Endothelial cell of umbilical vein (primary cell): ENCODE data around the gene PNPLA7. TPM values are rescaled to one million over a fixed set of nuclear protein-coding genes. Genes with fewer than 3 reads are reported as not detected.

Experiments
- BruUV-seq: library from RNA; stranded (reverse); fragments of 400-500 nt; replicated peaks from 2 replicates; lab custom pipeline; 2021; lab: Mats Ljungman, UMichigan
- CTCF ChIA-PET: fragments of 300-600, 350-600 bp; sonication (Branson Sonifier 250); formaldehyde crosslinking; loops from one replicate; lab custom pipeline; 2021; ENCODE audit warnings: antibody characterized with exemption, inconsistent platforms; lab: Charles Lee
- POLR2A ChIA-PET: fragments of 300-600, 350-600 bp; sonication (Branson Sonifier 250); formaldehyde crosslinking; loops from one replicate; lab custom pipeline; 2021; ENCODE audit warnings: antibody characterized with exemption, inconsistent platforms; lab: Charles Lee
- DNase-seq: peaks from one replicate; pipeline ENCODE4 v3.0.0-alpha.2; 2011; ENCODE audit warnings: low read depth, low spot score
- FAIRE-seq: peaks from 2 replicates; lab custom pipeline; 2011; peaks lifted over from hg19 to GRCh38; lab: Jason Lieb, UNC
- H2AFZ ChIP-seq: 2 replicates; pipeline ENCODE4 v1.6.0; 2012; ENCODE audit warnings: low read depth, low read length, control low read depth, inconsistent platforms
- H3K27ac ChIP-seq: 2 replicates; pipeline ENCODE4 v1.5.1; 2011; ENCODE audit warnings: low read depth, mild to moderate bottlenecking, control low read depth, low read length, moderate library complexity; ENCODE audit not compliant: insufficient read depth
- H3K27me3 ChIP-seq, 2 experiments: 2 replicates each; pipeline versions ENCODE4 v1.6.0 to v1.6.1; 2011; ENCODE audit warnings: low read length in 2 of 2, mixed read lengths in 1 of 2; ENCODE audit not compliant: control insufficient read depth in 2 of 2, insufficient read depth in 2 of 2
- H3K36me3 ChIP-seq, 2 experiments: 2 replicates in 1 of 2; 3 replicates in 1 of 2; pipeline ENCODE4 v1.5.1; 2011; ENCODE audit warnings: low read length in 2 of 2, mild to moderate bottlenecking in 1 of 2, moderate library complexity in 1 of 2; ENCODE audit not compliant: control insufficient read depth in 2 of 2, insufficient read depth in 2 of 2; ENCODE audit errors: extremely low read depth in 1 of 2
- H3K4me1 ChIP-seq: 3 replicates; pipeline ENCODE4 v1.5.1; 2011; ENCODE audit warnings: mild to moderate bottlenecking, low read length; ENCODE audit not compliant: control insufficient read depth, insufficient read depth; ENCODE audit errors: extremely low read depth
- H3K4me2 ChIP-seq: 2 replicates; pipeline ENCODE4 v1.6.1; 2011; ENCODE audit warnings: low read length, control low read depth, mixed read lengths; ENCODE audit not compliant: insufficient read depth
- H3K4me3 ChIP-seq, 3 experiments: fragments of 200-600 bp in 1 of 3; sonication (generic), shearing (Covaris generic) in 1 of 3; replicated peaks in 1 of 3; 2 replicates each; pipeline ENCODE4 v1.5.1; 2011 to 2016; ENCODE audit warnings: control low read depth in 3 of 3, low read length in 3 of 3, mild to moderate bottlenecking in 2 of 3, inconsistent platforms in 1 of 3, low read depth in 1 of 3, moderate library complexity in 1 of 3; ENCODE audit not compliant: insufficient read depth in 1 of 3
- H3K79me2 ChIP-seq: 2 replicates; pipeline ENCODE4 v1.6.0; 2012; ENCODE audit warnings: low read length, inconsistent platforms; ENCODE audit not compliant: control insufficient read depth, insufficient read depth
- H3K9ac ChIP-seq: replicated peaks from 2 replicates; pipeline ENCODE3; 2011; ENCODE audit warnings: low read length, control low read depth; ENCODE audit not compliant: insufficient read depth; ENCODE audit errors: extremely low read depth
- H3K9me1 ChIP-seq: replicated peaks from 3 replicates; pipeline ENCODE4 v1.6.0; 2011; ENCODE audit warnings: mild to moderate bottlenecking, low read length; ENCODE audit not compliant: control insufficient read depth, insufficient read depth; ENCODE audit errors: extremely low read depth
- H3K9me3 ChIP-seq: replicated peaks from 2 replicates; pipeline ENCODE4 v1.5.1; 2012; ENCODE audit warnings: low read length, inconsistent platforms; ENCODE audit not compliant: control insufficient read depth, insufficient read depth
- H4K20me1 ChIP-seq: replicated peaks from 2 replicates; pipeline ENCODE3; 2011; ENCODE audit warnings: mild to moderate bottlenecking, low read length; ENCODE audit not compliant: control insufficient read depth, insufficient read depth; ENCODE audit errors: extremely low read depth
- EZH2 ChIP-seq: IDR thresholded peaks from 2 replicates; pipeline ENCODE4 v1.6.1; 2012; ENCODE audit warnings: borderline replicate concordance, low read depth, mild to moderate bottlenecking, moderate library complexity, low read length, inconsistent platforms; ENCODE audit not compliant: severe bottlenecking
- FOS ChIP-seq: IDR thresholded peaks from 2 replicates; pipeline ENCODE4 v1.6.1; 2011; ENCODE audit warnings: mild to moderate bottlenecking, low read length, moderate library complexity, borderline replicate concordance; ENCODE audit not compliant: insufficient read depth
- GATA2 ChIP-seq: IDR thresholded peaks from 2 replicates; pipeline ENCODE4 v1.7.0; 2011; ENCODE audit warnings: low read depth, mild to moderate bottlenecking, moderate library complexity, mixed read lengths, low read length; ENCODE audit not compliant: insufficient read length, insufficient read depth
- JUN ChIP-seq: IDR thresholded peaks from 2 replicates; pipeline ENCODE4 v1.6.1; 2011; ENCODE audit warnings: borderline replicate concordance, low read depth; ENCODE audit not compliant: insufficient read length, insufficient read depth
- MYC ChIP-seq: IDR thresholded peaks from one replicate; pipeline ENCODE4 v1.6.1; 2011; ENCODE audit warnings: mild to moderate bottlenecking, low read depth, low read length
- POLR2A ChIP-seq: IDR thresholded peaks from 2 replicates; pipeline ENCODE4 v1.6.1; 2012; ENCODE audit warnings: low read depth, mild to moderate bottlenecking, control low read depth, low read length
- POLR2AphosphoS5 ChIP-seq: IDR thresholded peaks from 2 replicates; pipeline ENCODE4 v1.6.1; 2012; ENCODE audit warnings: low read depth, mild to moderate bottlenecking, control low read depth, low read length, moderate library complexity; ENCODE audit not compliant: insufficient read depth
- dilution Hi-C: fragments of 300-500 bp; cut with MboI; formaldehyde crosslinking; loops from one replicate; pipeline ENCODE4 v1.15.0; 2019; ENCODE audit warnings: low sequenced_read_pairs; ENCODE audit not compliant: extremely low pct_ligation_motif_present
- intact Hi-C: fragments of 100-400 bp; cut with micrococcal nuclease; formaldehyde crosslinking; loops from one replicate; pipeline ENCODE4 v1.10.0; 2022
- polyA plus RNA-seq, 4 experiments: library from polyadenylated mRNA; depleted of rRNA in 3 of 4; stranded (reverse) in 3 of 4; unstranded in 1 of 4; fragments of >200 nt; gene quantifications; 2 replicates each; pipeline versions ENCODE4 v1.2.1 to v1.2.3, GENCODE V29; 2011 to 2012; ENCODE audit warnings: missing spikeins in 1 of 4
- total RNA-seq: library from RNA; stranded (reverse); gene quantifications from 2 replicates; pipeline ENCODE4 v1.2.3, GENCODE V29; 2021
- TF ChIP-seq, protein P1 (sequence below): IDR thresholded peaks from 2 replicates; pipeline ENCODE4 v1.6.1; 2011; ENCODE audit not compliant: insufficient read depth, insufficient read length
- TF ChIP-seq, protein P2 (sequence below), 2 donors: IDR thresholded peaks; 1 replicate in 1 of 2; 2 replicates in 1 of 2; pipeline ENCODE4 v1.5.1; 2011; ENCODE audit warnings: low read length in 2 of 2, mild to moderate bottlenecking in 2 of 2, moderate library complexity in 2 of 2, control low read depth in 1 of 2, inconsistent platforms in 1 of 2, low read depth in 1 of 2; ENCODE audit not compliant: insufficient read depth in 1 of 2; ENCODE audit errors: extremely low read depth in 1 of 2

PNPLA7 gene
- total and polyA plus RNA-seq, 2 donors (not counting 3 experiments of a cell fraction or from before 2014, with no cell fraction given) = 1.0 to 1.9 TPM

DNA sequence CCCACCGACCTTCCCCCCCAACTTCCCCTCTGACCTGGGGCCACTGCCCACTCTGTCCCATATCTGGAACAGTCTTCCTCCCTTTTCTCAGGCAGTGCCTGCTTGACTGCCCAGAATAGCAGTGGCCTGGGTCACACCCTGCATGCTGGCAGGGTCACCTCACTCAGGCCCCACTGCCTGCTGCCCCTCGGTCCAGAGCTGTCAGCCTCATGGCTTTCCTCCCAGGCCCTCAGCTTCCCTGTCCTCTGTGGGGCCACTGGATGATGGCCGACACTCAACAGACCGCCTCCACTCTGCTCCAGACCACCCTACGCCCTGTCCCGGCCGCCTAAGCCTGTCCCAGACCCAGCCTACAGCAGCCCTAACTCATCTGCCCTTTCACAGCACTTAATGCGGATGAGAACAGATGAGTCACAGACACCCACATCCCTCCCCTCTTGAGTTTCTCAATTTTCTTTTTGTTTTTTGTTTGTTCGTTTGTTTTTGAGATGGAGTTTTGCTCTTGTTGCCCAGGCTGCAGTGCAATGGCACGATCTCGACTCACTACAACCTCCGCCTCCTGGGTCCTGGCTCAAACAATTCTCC, 5.9 kb downstream of the PNPLA7 start:
- H3K27ac ChIP-seq = no peak overlapping the region
- H3K4me3 ChIP-seq = no peak overlapping the region
- FAIRE-seq = no peak
- no peaks in the 10 kb centered on the region for H4K20me1 ChIP-seq
- no peaks in the 10 kb centered on the region for H3K27me3 ChIP-seq
- intact Hi-C loops (no loop called here), dilution Hi-C loops (no loop called here)
- CTCF ChIA-PET = interaction anchor here (2.6 kb wide), 1 partner anchor 9 kb away, joined by 16 read pairs; no protein-coding TSS in a partner anchor
- TF ChIP-seq JUN (no peak), FOS (no peak), POLR2A (no peak), MYC (no peak), EZH2 (no peak), GATA2 (no peak), POLR2AphosphoS5 (no peak)
- TF ChIP-seq, protein P1, sequence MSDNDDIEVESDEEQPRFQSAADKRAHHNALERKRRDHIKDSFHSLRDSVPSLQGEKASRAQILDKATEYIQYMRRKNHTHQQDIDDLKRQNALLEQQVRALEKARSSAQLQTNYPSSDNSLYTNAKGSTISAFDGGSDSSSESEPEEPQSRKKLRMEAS = no peak
- TF ChIP-seq, protein P2, sequence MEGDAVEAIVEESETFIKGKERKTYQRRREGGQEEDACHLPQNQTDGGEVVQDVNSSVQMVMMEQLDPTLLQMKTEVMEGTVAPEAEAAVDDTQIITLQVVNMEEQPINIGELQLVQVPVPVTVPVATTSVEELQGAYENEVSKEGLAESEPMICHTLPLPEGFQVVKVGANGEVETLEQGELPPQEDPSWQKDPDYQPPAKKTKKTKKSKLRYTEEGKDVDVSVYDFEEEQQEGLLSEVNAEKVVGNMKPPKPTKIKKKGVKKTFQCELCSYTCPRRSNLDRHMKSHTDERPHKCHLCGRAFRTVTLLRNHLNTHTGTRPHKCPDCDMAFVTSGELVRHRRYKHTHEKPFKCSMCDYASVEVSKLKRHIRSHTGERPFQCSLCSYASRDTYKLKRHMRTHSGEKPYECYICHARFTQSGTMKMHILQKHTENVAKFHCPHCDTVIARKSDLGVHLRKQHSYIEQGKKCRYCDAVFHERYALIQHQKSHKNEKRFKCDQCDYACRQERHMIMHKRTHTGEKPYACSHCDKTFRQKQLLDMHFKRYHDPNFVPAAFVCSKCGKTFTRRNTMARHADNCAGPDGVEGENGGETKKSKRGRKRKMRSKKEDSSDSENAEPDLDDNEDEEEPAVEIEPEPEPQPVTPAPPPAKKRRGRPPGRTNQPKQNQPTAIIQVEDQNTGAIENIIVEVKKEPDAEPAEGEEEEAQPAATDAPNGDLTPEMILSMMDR (IDR thresholded peaks at IDR 0.05; ENCODE audit: extremely low read depth in 1 of 2, insufficient read depth in 1 of 2, low read depth in 1 of 2, low read length in 2 of 2) = no peak
- DNase-seq = no peak
- H3K9me1 ChIP-seq = no peaks in the 10 kb centered on the region
- no peak overlapping the region for H2AFZ ChIP-seq
- no peaks in the 10 kb centered on the region for H3K36me3 ChIP-seq
- no peaks in the 10 kb centered on the region for H3K79me2 ChIP-seq
- H3K4me1 ChIP-seq = no peaks in the 10 kb centered on the region
- H3K4me2 ChIP-seq = no peak overlapping the region
- no peaks in the 10 kb centered on the region for H3K9me3 ChIP-seq
- H3K9ac ChIP-seq = no peak overlapping the region
- POLR2A ChIA-PET = no interaction called here
- BruUV-seq = no TSS peak
